Activated gamma-delta T cell treated with Interleukin-2 at 50 U/mL for 16 hours (primary cell): ENCODE results near the gene MRGPRD.
"Not testable (repeated sequence)": the region's sequence is repeated elsewhere in the genome, so short reads cannot be mapped to it uniquely, and the experiment has no call there.

Source experiments
- DNase-seq: peaks from one replicate; pipeline ENCODE4 v3.0.0-alpha.2; 2020

MRGPRD gene

GRCh38 chr11:69005631-69006368 is 25.0 kb upstream of the MRGPRD start:
- DNase-seq = no peak

GRCh38 chr11:69005183-69005630 is 24.4 kb upstream of the MRGPRD start:
- DNase-seq = no peak

- DNase-seq = no peak
Measured at GRCh38 chr11:69004411-69005182, 23.8 kb upstream of the MRGPRD start.

GRCh38 chr11:69003866-69004367 is 23.1 kb upstream of the MRGPRD start:
- no peak for DNase-seq

GRCh38 chr11:69003301-69003865 is 22.6 kb upstream of the MRGPRD start:
- DNase-seq = no peak

GRCh38 chr11:69002570-69003231 is 21.9 kb upstream of the MRGPRD start:
- no peak for DNase-seq

- DNase-seq = no peak
Measured at GRCh38 chr11:69002110-69002569, 21.4 kb upstream of the MRGPRD start.

GRCh38 chr11:69001243-69002081 is 20.7 kb upstream of the MRGPRD start:
- no peak for DNase-seq

- DNase-seq = no peak
Measured at GRCh38 chr11:69000831-69001242, 20.1 kb upstream of the MRGPRD start.

GRCh38 chr11:69000391-69000790 is 19.6 kb upstream of the MRGPRD start:
- DNase-seq = no peak

- not testable (repeated sequence) for DNase-seq
Measured at GRCh38 chr11:68999748-69000355, 19.1 kb upstream of the MRGPRD start.

GRCh38 chr11:68999093-68999747 is 18.4 kb upstream of the MRGPRD start:
- no peak for DNase-seq

GRCh38 chr11:68998390-68998911 is 17.7 kb upstream of the MRGPRD start:
- no peak for DNase-seq

GRCh38 chr11:68997995-68998348 is 17.2 kb upstream of the MRGPRD start:
- no peak for DNase-seq

- no peak for DNase-seq
Measured at GRCh38 chr11:68997124-68997994, 16.6 kb upstream of the MRGPRD start.

GRCh38 chr11:68996376-68997123 is 15.8 kb upstream of the MRGPRD start:
- no peak for DNase-seq

GRCh38 chr11:68994894-68995285 is 14.1 kb upstream of the MRGPRD start:
- DNase-seq = no peak

- no peak for DNase-seq
Measured at GRCh38 chr11:68994161-68994893, 13.5 kb upstream of the MRGPRD start.
